ENCODE results near the gene KRT24.
"Not testable (repeated sequence)": the region's sequence is repeated elsewhere in the genome, so short reads cannot be mapped to it uniquely, and the experiment has no call there.

Gene KRT24

GRCh38 chr17:40703652-40704051 lies at the start of gene KRT24:
Gene KRT24 (minus strand): TSS chr17:40703752. CDS start chr17:40703693, 59 bp downstream.
- DNase-seq = no peak

- no peak for DNase-seq
These were observed 47.5 kb upstream of the KRT24 start for GRCh38 chr17:40751065-40751464.

- no peak for DNase-seq
These were observed 46.8 kb upstream of the KRT24 start for GRCh38 chr17:40750391-40750790.

- not testable (repeated sequence) for DNase-seq
These were observed 45.1 kb upstream of the KRT24 start for GRCh38 chr17:40748666-40749065.

GRCh38 chr17:40738553-40738952 lies 35.0 kb upstream of the KRT24 start:
- DNase-seq = no peak

- DNase-seq = no peak
These were observed 31.5 kb upstream of the KRT24 start for GRCh38 chr17:40735016-40735415.

- no peak for DNase-seq
These were observed 30.5 kb upstream of the KRT24 start for GRCh38 chr17:40734018-40734417.

GRCh38 chr17:40730970-40731369 lies 27.4 kb upstream of the KRT24 start:
- no peak for DNase-seq

- DNase-seq = no peak
These were observed 24.1 kb upstream of the KRT24 start for GRCh38 chr17:40727447-40728231.

GRCh38 chr17:40726919-40727318 lies 23.4 kb upstream of the KRT24 start:
- DNase-seq = no peak

- no peak for DNase-seq
These were observed 21.1 kb upstream of the KRT24 start for GRCh38 chr17:40724656-40725055.

- no peak for DNase-seq
These were observed 18.7 kb upstream of the KRT24 start for GRCh38 chr17:40722241-40722640.

GRCh38 chr17:40720899-40721298 lies 17.3 kb upstream of the KRT24 start:
- no peak for DNase-seq

GRCh38 chr17:40718930-40719329 lies 15.4 kb upstream of the KRT24 start:
- DNase-seq = no peak

GRCh38 chr17:40717776-40718175 lies 14.2 kb upstream of the KRT24 start:
- no peak for DNase-seq

- no peak for DNase-seq
These were observed 10.9 kb upstream of the KRT24 start for GRCh38 chr17:40714473-40714872.

GRCh38 chr17:40707745-40708144 lies 4.2 kb upstream of the KRT24 start:
- DNase-seq = no peak

- no peak for DNase-seq
These were observed 2.0 kb upstream of the KRT24 start for GRCh38 chr17:40705584-40705983.

- DNase-seq = no peak
These were observed 1.3 kb downstream of the KRT24 start for GRCh38 chr17:40702271-40702670.

GRCh38 chr17:40699853-40700252 lies 3.7 kb downstream of the KRT24 start:
- DNase-seq = no peak

- no peak for DNase-seq
These were observed 4.2 kb downstream of the KRT24 start for GRCh38 chr17:40699371-40699770.

GRCh38 chr17:40697297-40697696 lies 6.3 kb downstream of the KRT24 start:
- no peak for DNase-seq

- no peak for DNase-seq
These were observed 6.9 kb downstream of the KRT24 start for GRCh38 chr17:40696651-40697072.

- no peak for DNase-seq
These were observed 7.6 kb downstream of the KRT24 start for GRCh38 chr17:40695874-40696472.

- DNase-seq = no peak
These were observed 9.0 kb downstream of the KRT24 start for GRCh38 chr17:40694584-40694983.
